GM12864 (cell line): Measurements from ENCODE around the gene ANKRD33.

Experiments
- DNase-seq: peaks from one replicate; pipeline ENCODE4 v3.0.0-alpha.2; 2011; ENCODE audit warnings: low read depth
- H3K4me3 ChIP-seq: 2 replicates; pipeline ENCODE4 v1.5.1; 2011; ENCODE audit warnings: mild to moderate bottlenecking, low read depth, low read length, control low read depth
- TF ChIP-seq, protein P1 (sequence below): IDR thresholded peaks from 2 replicates; pipeline ENCODE4 v1.5.1; 2011; ENCODE audit warnings: low read depth, mild to moderate bottlenecking, moderate library complexity, low read length, control low read depth, inconsistent platforms; ENCODE audit errors: missing control alignments

The ANKRD33 gene

DNA sequence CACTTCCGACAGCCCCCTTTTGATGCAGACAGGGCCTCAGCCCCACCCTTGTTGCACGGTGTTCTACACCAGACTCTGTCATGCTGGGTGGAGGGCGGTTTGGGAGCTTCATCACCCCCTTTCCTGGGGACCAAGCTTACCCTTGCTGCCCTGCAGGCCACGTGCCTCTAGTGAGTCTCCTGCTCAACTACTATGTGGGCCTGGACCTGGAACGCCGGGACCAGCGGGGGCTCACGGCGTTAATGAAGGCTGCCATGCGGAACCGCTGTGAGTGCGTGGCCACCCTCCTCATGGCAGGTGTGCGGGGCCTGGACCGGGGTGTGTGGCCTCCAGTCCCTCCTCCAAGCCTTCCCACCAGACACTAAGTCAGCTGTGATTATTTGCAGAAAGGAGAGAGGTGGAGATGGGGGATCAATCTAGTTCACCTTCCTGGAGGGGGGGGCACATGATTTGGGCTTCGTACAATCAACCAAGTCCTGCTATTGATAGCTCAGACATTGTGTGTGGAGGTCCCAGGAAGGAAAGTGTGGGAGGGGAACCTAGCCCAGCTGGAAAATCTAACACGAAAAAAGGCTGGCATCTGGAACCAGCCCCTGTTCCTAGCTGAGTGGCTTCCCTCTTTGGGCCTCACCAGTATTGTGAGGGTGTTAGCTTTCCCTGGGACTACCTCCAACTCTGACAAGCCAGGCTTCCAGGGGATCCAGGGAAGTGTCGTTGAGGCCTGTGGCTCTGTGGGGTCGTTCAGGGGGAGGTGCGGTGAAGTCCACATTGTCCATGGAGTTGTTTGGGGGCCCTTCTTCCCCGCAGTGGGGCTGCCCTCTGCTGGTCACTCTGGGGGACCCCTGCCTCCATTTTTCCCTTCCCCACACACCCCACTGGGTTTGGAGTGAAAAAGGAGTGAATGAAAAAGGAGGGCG is 1.6 kb downstream of the ANKRD33 start:
- no peak for DNase-seq
- TF ChIP-seq, protein P1, sequence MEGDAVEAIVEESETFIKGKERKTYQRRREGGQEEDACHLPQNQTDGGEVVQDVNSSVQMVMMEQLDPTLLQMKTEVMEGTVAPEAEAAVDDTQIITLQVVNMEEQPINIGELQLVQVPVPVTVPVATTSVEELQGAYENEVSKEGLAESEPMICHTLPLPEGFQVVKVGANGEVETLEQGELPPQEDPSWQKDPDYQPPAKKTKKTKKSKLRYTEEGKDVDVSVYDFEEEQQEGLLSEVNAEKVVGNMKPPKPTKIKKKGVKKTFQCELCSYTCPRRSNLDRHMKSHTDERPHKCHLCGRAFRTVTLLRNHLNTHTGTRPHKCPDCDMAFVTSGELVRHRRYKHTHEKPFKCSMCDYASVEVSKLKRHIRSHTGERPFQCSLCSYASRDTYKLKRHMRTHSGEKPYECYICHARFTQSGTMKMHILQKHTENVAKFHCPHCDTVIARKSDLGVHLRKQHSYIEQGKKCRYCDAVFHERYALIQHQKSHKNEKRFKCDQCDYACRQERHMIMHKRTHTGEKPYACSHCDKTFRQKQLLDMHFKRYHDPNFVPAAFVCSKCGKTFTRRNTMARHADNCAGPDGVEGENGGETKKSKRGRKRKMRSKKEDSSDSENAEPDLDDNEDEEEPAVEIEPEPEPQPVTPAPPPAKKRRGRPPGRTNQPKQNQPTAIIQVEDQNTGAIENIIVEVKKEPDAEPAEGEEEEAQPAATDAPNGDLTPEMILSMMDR = peak; percentile 27
- H3K4me3 ChIP-seq = no peak overlapping the region

DNA sequence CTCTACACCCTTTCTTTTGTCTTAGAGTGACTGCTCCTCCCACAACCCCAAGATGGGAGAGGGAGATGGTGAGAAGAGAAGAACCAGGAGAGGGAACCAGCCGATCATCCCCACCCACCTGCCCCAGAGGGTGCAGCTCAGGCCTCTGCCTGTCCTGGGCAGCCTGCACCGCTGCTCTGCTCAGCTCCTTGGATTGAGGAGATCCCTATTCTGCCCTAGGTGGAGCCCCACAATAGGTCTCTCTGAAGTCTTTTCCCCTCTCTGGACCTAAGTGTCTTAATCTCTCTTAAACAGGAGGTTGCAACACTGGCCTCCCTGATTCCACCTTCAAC is 2.2 kb downstream of the ANKRD33 start:
- H3K4me3 ChIP-seq = no peak overlapping the region
- DNase-seq = no peak
- TF ChIP-seq, protein P1 = no peak

DNA sequence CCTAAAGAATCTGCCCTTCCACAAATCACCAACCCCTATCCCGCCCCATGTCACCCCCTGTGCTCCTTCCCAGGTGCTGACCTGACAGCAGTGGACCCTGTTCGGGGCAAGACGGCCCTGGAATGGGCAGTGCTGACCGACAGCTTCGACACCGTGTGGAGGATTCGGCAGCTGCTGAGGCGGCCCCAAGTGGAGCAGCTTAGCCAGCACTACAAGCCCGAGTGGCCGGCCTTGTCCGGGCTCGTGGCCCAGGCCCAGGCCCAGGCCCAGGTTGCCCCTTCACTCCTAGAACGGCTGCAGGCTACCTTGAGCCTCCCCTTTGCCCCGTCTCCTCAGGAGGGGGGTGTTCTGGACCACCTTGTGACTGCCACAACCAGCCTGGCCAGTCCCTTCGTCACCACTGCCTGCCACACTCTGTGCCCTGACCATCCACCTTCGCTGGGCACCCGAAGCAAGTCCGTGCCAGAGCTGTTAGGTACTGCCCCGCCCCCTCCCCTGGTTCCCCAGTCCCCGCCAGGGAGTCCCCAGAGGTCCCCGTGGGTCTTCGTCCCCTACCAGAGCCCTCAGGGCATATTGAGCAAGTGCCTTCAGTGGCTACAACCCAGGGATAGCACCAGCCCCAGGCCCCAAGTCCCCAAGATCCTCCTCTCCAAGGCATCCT is 2.7 kb downstream of the ANKRD33 start:
- H3K4me3 ChIP-seq = no peak overlapping the region
- TF ChIP-seq, protein P1 = no peak
- no peak for DNase-seq

DNA sequence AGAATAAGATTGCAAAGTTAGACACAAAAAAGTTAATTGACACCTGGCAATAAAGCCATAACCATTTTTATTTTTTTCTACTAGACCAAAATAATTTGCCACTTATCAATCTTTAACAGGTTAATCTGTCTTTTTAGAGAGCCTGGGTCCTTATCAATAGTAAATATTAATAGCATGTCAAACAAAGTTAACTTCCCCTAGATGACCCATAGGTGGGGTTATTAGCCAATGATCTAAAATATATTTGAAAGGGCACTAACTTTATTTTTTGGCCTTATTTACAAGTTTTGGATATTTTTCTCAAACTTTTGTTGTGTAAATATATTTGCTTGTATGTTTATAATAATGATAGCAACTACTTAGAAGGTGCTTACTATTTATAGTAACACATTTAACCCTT is 3.9 kb downstream of the ANKRD33 start:
- no peak overlapping the region for H3K4me3 ChIP-seq
- DNase-seq = no peak
- TF ChIP-seq, protein P1 = no peak

DNA sequence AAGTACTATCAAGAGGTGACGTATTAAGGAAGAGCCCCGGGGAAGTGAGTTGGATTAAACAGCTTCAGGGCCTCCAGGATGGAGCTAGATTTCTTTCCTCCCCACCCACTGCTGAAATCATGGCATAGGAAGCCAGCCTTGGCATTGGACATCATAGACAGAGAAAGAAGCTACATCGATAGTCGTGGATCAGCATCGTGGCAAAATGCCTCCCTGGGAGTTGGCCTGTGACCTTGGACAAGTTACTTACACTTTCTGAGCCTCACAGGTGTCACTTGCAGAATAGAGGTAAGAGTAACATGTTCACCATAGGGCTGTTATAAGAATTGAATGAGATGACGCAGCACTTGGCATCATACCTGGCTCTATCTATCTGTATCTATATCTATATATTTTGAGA is 5.9 kb downstream of the ANKRD33 start:
- TF ChIP-seq, protein P1 = no peak

DNA sequence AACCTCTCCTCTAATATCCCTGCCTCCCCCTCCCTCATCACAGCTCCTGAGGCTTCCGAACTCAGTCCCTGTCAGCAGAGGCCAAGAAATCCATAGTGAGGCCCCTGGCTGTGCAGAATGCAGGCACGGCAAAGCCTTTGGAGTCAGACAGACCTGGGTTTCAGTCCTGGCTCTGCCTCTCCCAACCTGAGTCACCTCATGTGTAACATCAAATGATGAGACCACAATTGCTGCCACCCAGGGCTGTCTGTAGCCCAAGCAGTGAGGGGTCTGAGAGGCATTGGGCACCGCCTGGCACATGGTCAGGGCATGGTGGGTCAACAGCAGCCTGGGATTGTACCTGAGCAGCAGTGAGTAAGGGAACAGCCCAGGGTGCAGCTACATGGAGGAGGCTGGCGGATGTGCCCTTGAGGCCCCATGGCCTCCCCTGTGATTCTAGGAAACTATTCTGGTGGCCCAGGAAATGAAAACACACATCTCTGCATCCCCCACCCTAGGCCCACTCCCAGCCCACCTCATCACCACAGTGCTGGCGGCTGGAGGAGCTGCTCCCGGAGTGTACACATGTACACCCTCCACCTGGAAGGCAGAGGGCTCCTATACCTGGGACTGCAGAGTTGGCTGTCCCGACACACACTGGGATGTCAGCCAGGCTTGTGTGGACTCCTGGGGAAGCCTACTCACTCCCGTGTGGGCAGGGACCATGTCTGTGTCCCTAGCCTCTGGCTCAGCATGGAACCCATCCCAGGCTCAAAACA is 7.7 kb downstream of the ANKRD33 start:
- TF ChIP-seq, protein P1 = no peak
- no peak for DNase-seq
- H3K4me3 ChIP-seq = no peak overlapping the region

More for the DNA sequence above, 5.9 kb downstream of the ANKRD33 start:
- no peak for DNase-seq
- no peak overlapping the region for H3K4me3 ChIP-seq
